ENCODE results near the gene POU2F1. TPM values are rescaled to one million over a fixed set of nuclear protein-coding genes. Genes with fewer than 3 reads are reported as not detected.

POU2F1 gene
- total RNA-seq, 1 experiment from 2014 or later, result 11.5 TPM

DNA sequence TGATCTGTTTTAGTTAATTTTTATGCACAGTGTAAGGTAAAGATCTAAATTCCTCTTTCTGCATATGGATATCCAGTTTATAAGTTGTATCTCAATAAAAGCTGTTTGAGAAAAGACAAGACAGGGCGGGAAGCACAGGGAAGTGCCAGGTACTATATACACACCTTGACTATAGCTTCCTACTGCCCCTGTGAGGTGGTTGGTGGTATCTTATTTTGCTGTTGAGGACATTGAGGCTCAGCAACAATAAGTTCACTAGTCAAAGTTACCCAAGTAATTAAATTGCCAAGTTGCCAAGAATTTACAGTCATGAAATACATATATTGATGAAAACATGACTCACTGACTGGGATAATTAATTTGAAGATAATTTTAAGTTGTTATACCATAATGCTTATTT lies 188.5 kb downstream of the POU2F1 start:
- no peak for DNase-seq (ENCODE audit: extremely low read depth, low read depth)

DNA sequence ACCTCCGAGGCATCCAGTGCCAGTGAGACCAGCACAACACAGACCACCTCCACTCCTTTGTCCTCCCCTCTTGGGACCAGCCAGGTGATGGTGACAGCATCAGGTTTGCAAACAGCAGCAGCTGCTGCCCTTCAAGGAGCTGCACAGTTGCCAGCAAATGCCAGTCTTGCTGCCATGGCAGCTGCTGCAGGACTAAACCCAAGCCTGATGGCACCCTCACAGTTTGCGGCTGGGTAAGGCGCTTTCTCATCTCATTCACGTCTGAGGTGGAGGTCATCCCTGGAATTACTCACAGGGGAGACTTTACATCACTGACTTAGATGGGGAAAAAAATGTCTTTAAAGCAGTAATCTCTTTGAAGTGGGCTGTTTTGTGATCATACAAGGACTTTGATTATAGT lies 191.4 kb downstream of the POU2F1 start:
- no peak for DNase-seq (ENCODE audit: extremely low read depth, low read depth)

DNA sequence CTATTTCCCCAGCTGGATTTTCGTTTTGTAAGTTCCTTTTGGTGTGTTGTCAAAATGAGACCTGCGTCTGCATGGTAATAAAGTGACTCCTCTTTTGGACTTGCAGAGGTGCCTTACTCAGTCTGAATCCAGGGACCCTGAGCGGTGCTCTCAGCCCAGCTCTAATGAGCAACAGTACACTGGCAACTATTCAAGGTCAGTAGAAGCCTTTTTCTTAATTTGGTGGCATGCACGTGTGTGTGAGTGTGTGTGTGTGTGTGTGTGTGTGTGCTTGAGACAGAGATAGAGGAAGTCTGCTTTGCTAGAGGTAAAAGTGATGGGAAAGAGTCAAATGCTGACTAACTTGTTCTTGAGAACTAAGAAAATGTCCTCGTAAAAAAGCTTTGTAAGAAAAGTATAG lies 192.2 kb downstream of the POU2F1 start:
- DNase-seq (ENCODE audit: extremely low read depth, low read depth), result no peak

DNA sequence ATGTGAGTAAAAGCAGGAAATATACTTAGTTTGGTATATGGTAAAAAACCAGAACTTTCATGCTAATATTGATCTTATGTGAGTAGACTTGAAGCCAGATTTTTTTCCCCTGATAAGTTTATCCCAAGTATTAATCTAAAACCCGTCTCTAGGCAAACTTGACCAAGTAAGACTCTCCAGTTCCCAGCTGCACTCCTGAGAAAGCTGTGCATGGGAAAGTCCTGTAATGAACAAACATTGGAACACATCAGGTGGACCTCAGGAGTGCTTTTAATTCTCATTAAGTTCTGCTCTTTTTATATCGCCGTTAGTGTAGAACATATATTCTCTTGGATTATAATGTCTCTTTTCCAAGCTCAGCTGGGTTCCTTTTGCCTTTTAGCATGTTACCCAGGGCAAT lies 192.6 kb downstream of the POU2F1 start:
- DNase-seq (ENCODE audit: extremely low read depth, low read depth), result no peak

DNA sequence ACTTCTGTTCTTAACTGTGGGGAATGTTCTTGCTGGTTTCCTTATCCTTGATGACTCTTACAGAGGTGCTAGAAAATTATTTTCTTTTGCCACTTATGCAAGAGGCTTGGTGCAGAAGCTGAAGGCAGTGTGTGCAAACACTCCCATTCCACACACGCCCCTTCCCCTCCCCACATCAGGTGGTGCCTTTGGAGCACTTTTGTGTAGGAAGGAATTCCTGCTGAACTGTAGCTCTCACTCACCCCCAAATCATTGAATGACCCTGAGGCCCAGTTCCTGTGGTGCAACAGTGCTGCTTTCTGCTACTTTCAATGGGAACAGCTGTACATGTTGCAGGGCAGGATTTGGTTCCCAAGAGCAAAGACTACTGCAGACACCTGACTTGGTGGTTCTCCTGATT lies 195.8 kb downstream of the POU2F1 start:
- no peak for DNase-seq (ENCODE audit: extremely low read depth, low read depth)

DNA sequence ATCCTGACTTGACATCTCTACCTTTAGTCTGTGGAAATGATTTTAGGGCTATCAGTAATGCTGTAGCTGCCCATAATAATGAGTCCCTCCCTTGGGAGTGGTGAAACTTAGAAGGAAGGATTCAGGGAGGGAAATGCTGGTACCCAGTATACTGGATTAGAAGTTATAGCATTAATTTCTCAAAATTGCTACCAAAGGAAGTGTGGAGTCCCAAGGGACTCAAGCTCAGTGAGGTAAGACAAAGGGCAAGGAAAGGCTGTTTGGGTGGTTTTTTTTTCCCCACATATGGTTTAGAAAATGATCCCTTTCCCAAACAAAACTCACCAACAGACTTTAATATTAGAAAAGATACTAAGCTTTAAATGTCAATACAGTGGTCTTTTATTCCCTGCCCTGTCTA lies 197.7 kb downstream of the POU2F1 start:
- no peak for DNase-seq (ENCODE audit: extremely low read depth, low read depth)

DNA sequence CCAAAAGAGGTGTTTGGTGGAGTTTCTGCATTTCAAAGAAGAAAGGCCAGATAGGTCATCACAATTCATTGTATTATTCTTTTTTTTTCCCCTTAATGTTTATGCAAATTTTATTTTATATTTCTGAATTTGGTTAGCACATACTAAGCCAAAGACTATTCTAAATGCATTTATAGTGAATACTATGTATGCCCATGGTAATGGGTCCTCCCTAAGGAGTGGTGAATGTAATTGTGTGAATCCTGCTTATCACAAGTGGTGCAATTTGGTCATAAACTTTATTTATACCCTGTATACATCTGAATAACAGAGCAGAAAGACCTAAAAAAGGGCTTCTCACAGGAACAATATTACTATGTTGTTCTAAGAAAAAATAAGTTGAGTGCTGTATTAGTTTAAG lies 198.6 kb downstream of the POU2F1 start:
- no peak for DNase-seq (ENCODE audit: extremely low read depth, low read depth)

DNA sequence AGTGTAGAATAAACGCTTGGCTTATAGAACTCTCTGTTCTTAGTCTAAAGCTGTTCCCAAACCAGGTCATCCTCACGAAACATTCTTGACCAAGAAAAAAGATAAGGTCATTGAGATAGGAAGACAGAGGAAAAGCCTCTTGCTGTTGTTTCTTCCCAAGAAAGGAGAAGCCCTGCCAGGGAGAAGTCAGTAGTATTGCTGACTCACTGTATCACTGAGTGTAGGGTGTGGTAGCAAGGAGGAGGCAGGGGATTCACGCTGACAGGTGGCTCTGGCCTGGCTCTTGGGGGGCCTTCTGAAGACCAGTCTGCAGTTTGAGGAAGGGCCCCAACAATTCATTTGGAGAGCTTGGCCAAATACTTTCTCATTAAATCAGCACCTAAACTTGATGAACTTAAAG lies 199.8 kb downstream of the POU2F1 start:
- peak; percentile 55 for DNase-seq (ENCODE audit: extremely low read depth, low read depth)

DNA sequence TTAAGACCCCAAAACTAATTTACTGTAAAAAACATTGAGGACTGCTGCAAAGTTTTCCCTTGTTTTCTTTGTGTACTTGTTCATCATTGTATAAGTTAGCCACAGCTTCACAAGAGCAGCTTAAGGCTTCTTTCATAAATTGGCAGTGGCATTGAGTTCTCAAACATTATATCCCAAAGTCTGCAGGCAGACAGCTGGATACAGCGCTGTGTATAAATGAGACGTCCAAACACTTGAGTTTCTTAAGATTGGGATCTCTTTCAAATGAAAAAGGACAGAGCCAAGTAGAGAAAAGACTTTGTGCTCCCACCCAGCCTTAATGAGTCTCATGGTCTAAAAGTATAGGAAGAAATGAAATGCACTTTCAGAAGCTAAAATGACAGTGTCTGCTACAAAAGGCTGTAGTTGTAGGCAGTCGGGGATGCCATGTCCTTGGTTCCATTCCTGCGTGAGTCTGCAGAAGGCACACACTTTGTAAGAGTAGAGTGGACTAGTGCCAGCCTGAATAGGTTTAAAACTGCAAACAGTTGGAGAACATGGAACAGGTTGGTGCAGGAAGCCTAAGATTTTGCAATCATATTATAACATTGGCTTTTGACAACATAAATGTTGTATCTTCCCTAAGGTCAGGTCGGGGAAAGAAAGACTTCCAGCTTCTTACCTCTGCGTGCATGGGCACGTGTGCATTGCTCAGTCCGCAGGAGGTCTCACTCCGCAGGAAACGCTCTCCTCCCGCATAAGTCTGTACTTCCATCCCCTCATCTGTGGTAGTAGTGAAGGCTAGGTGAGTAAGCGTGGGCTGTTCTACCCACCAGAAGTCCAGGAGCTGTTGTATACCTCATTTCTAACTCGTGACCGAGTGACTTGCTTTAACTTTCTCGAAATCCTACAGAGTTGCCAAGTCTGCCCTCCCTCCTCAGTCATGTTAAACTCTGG lies 203.3 kb downstream of the POU2F1 start:
- DNase-seq (ENCODE audit: extremely low read depth, low read depth), result no peak

DNA sequence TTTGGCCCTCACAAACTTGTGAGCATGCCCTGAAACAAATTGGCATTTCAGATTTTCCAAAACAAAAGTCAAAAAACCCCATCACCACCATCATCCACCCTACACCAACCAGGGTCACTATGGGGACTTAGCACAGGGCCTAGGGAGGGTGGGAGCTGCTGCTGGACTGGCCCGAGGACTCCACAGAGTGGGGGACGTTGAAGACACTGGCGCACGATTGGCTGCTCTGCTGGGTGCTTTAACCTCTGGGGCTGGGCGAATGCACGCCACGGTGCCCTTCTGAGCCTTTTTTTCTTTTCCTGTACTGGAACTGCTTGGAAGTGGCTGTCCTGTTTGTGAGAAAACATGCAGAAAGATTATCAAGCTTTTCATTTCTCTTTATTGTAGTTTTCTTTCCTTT lies 204.8 kb downstream of the POU2F1 start:
- DNase-seq (ENCODE audit: extremely low read depth, low read depth), result no peak

DNA sequence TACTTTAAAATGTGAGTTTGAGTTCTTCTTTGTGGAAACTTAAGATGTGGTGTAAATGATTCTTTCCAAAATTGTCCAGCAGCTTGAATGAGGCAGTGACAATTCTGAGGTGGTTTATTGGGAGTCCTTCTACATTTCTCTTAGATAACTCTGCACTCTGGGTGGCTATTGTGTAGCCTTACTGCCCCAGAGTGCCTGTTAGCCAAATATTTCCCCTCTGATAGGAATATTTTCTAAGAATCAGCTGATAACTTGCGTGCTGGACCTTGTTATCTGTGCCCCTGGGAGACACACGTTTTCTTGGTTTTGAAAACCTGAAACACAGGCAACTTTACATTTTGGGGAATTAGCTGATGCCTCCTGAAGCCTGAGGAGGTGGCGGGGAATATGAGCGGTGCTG lies 206.0 kb downstream of the POU2F1 start:
- no peak for DNase-seq (ENCODE audit: extremely low read depth, low read depth)

DNA sequence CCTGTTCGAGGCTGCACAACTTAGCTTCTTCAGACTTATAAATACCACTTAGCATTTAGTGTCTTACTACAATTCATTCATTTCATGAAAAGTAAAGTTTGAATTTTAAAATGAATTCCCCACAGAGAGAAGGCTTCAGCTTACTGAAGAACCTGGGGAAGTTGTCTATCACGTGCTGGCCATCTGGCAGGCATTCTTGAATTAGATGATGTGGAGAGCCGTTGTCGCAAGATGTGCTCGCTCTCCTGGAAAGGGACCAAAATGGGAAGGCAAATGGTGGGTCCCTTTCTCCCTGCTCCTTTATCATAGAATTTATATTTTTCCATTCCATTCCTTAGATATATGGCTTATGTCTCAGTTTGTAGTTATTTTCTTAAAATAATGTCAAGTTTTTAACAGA lies 207.2 kb downstream of the POU2F1 start:
- no peak for DNase-seq (ENCODE audit: extremely low read depth, low read depth)

DNA sequence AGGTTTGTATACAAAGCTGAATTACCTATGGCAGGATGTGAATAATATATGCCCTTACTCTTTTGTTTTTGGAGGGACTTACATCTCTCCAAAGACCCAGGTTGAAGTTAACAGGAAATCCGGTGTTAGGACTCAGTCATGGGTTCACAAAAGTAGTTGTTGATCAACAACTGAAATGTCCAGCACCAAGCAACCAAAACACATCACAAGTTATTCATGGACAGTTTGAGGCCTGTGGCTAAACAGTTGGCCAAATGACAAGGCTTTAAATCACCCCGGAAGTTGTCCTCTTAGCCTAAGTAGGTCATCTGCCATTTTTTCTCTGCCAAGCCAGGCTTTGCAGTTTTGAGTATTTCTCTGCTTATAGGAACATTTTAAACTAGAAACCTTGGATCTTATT lies 207.7 kb downstream of the POU2F1 start:
- DNase-seq (ENCODE audit: extremely low read depth, low read depth), result no peak

DNA sequence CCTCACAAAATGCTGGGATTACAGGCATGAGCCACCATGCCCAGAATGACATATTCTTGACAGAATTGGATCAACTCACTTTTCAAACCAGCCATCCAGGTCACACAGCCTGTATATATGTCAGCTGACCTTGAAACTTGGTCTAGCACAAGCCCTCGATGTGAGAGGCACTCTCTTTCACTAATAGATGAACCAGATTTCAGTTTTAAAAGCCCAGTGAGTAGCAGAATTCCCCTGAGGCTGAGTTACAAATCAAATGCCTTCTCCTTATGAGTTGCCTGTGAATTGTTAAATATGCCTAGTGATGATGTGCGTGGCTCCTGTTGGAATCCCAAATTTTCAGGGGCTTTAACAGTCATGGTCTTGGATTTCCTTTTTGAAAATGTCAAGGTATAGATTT lies 208.9 kb downstream of the POU2F1 start:
- no peak for DNase-seq (ENCODE audit: extremely low read depth, low read depth)

DNA sequence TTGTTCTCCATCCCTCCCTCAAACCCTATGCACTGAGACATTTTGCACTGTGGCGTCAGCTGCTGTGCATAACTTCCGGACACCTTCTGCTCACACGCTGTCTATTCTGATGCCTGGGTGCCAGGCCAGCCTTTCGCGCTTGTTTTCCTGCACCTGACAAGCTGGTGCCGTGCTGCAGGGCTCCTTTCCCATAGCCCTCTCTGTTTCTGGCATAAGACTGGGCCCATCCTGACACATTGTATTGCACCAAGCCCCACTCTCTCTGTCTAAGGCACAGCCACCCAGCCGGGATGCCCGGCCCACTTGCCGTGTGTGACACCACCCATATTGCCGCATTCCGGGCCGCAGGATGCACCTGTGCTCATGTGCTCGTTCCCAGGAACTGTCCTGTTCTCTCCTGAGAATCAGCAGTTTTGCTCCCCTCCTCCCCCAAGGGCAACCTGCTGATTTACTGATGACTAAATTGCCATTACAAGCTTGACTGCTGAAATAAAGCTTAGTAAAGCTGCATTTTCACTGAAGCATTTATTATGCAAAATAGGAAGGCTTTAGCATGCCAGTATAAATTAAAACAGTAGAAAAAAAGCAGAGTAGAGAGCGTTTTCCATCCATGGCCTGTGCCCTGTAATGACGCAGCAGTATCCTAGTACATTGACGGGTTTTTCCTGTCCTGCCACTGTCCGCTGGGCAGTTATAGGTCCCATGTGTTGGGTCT lies 209.6 kb downstream of the POU2F1 start:
- DNase-seq (ENCODE audit: extremely low read depth, low read depth), result no peak

DNA sequence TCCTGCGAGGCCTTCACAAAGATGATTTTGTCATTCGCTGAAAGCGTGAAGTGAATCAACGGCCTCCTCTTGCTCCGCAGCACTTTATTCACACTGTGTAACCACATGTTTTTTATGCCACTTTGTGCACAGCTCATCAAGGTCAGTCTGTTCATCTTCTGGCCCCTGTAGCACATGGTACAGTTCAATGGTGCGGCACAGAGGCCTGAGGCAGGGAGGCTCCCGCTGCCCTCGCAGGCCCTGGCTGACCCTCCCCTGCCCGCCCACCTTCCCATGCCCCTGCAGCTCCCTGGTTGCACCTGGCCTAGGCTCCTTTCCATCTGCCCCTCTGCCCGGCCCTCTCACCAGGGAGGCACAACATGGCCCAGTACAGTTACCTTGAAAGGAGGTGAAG lies 210.2 kb downstream of the POU2F1 start:
- no peak for DNase-seq (ENCODE audit: extremely low read depth, low read depth)

DNA sequence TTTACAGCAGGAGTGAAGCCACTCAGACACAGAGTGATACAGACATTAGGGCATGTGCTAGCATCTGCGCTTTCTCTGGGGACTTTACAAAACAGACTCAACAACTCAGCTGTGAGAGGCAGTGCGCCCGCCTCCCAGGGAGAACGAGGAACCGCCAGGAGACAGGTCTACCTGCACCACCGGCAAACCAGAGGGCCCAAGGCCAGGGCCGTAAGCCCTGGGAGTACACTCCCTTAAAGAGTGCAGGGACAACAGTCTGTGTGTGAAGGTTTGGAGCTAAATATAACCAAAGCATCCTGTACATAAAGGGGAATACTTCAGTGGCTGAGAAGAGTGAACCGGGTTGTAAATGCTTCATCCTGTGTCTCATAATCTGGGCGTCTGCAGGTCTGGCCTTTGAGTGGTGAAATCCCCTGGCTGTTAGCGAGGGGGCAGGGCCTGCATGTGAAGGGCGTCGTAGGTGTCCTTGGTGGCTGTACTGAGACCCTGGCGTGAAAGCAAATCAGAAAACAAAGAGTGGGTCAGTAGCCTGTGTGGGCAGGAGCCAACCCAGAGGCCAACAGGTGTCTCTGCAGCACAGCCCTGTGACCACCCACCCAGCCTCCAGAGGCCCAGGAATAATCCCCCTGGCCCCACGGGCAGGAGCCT lies 210.7 kb downstream of the POU2F1 start:
- DNase-seq (ENCODE audit: extremely low read depth, low read depth), result no peak

DNA sequence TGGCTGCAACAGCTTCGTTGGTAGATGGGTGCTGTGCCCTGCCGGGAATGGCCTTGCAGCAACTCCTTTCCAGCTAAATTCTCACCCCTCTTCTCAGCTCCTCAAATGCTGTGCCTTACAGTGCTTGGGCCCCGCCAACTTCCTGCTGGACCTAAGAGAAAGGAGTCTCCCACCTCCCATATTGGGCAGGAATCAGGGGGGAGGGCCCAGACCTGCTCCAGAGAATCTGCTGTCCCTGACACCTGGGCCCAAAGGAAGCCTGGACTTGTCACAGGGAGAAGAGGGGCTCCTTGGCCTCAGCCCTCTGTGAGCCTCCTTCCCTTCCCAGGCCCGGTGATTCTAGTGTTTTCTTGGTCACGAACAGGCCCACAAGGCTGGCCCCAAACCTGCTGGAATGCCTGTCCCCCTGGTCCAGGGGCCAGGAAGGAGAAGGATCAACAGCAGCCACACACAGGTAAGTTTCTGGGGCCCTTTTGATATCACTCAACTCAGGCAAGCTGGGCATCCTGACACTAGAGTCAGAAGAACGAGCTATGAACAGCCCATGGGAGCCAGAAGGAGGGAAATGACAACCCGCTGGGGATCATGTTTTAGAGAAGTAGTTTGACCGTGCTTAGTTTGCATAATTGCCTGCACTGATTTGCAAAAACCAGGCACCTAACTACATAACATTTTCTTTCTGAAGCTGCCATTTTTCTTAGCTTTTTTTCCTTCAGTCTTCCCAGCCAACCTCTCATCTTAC lies 211.4 kb downstream of the POU2F1 start:
- no peak for DNase-seq (ENCODE audit: extremely low read depth, low read depth)

DNA sequence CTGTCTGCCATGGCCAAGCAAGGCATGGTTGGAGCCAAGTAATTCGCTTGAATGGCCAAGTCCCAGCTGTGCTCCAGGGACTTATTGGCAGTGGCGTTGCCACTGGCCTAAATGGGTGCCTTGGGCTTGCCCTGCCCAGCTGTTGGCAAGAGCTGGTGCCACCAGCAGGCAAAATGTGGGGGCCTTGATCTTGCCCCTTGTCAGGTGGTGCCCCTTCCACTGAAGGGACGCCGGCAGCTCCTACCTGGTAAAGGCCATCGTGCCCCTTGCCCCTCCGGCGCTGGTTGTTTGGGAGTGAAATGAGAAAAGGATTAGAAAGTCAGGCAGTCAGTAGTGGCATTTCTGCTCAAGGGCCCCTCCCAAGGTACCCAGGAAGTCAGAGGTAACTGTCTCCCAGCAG lies 212.1 kb downstream of the POU2F1 start:
- no peak for DNase-seq (ENCODE audit: extremely low read depth, low read depth)

DNA sequence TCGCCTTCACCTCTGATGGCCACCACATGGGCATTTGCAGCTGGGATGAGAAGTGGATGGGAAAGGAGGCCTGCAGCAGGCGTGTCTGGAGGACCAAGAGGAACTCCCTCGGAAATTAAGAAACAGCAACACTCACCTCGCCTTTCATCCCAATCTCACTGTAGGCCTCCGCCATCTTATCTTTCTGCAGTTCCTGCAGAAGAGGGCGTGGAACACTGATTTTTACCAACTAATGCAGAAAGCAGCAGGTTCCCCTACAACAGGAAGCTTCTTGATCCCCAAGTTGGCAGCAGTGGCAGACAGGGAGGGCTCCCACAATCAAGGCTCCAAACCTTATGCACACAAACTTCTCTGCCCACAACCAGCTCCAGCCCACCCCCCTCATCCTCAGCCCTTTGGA lies 213.2 kb downstream of the POU2F1 start:
- DNase-seq (ENCODE audit: extremely low read depth, low read depth), result no peak

DNA sequence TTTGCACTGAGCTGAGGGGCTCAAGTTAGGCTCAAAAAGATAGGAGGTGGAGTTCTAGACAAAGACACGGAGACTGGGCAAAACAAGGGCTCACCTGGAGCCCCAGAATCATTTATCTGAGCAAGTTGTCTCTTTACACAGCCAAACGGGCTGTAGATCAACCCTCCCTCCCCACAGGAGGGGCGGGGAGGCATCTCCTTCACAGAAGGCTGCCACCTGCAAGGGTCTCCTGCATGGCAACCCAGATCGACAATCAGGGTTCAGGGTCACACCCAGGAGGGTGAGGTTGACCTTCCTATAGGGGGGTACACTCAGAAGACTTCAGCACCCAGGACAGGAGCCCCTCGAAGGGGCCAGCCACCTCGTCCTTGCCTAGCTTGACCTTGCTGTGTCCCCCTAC lies 213.6 kb downstream of the POU2F1 start:
- DNase-seq (ENCODE audit: extremely low read depth, low read depth), result no peak
